ENCODE results near the gene ERGIC1.

The ERGIC1 gene

DNA sequence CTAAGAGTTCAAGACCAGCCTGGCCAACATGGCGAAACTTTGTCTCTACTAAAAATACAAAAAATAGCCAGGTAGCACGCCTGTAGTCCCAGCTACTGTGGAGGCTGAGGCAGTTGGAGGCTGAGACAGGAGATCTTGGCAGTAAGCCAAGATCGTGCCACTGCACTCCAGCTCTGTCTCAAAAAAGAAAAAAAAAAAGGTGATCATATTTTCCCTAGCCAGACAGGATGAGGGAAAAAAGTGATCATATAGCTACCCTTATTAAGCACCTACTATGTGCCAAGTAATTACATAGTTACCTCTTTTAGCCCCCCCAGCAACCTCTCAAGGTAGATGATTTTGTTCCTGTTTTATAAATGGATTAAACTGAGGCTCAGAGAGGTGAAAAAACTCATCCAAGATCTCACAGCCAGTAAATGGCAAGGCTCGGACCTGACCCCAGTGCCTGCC is 107.0 kb downstream of the ERGIC1 start:
- no peak for DNase-seq
- Histone ChIP-seq H3K36me3 (replicated peaks; ENCODE audit: insufficient read depth, low read length) (peaks cover 9% of the 10 kb centered on the region; the same call in 1 of the 2 replicates), H3K27ac (ENCODE audit: low read length) (no peak overlapping the region)

GRCh38 chr5:172942556-172942955 is 108.5 kb downstream of the ERGIC1 start:
- H3K36me3 ChIP-seq (replicated peaks; ENCODE audit: insufficient read depth, low read length), result 0 out of 2 replicates have a peak, but pooled peaks cover 10% of the 10 kb centered on the region
- H3K4me2 ChIP-seq (ENCODE audit: low read depth, low read length), result no peak overlapping the region
- H3K27ac ChIP-seq (ENCODE audit: low read length), result no peak overlapping the region
- H3K9ac ChIP-seq (ENCODE audit: low read length), result no peak overlapping the region
- H4K20me1 ChIP-seq (ENCODE audit: insufficient read depth, low read length), result no peaks in the 10 kb centered on the region
- H3K79me2 ChIP-seq (ENCODE audit: low read length), result no peaks in the 10 kb centered on the region
- TF ChIP-seq EZH2 (optimal IDR thresholded peaks at IDR 0.05; ENCODE audit: low read depth, low read length) (no peak), EZH2phosphoT487 (IDR thresholded peaks at IDR 0.05; ENCODE audit: low read length) (no peak)
- TF ChIP-seq, protein P1, sequence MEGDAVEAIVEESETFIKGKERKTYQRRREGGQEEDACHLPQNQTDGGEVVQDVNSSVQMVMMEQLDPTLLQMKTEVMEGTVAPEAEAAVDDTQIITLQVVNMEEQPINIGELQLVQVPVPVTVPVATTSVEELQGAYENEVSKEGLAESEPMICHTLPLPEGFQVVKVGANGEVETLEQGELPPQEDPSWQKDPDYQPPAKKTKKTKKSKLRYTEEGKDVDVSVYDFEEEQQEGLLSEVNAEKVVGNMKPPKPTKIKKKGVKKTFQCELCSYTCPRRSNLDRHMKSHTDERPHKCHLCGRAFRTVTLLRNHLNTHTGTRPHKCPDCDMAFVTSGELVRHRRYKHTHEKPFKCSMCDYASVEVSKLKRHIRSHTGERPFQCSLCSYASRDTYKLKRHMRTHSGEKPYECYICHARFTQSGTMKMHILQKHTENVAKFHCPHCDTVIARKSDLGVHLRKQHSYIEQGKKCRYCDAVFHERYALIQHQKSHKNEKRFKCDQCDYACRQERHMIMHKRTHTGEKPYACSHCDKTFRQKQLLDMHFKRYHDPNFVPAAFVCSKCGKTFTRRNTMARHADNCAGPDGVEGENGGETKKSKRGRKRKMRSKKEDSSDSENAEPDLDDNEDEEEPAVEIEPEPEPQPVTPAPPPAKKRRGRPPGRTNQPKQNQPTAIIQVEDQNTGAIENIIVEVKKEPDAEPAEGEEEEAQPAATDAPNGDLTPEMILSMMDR (IDR thresholded peaks at IDR 0.05; ENCODE audit: low read length), result no peak
- no peaks in the 10 kb centered on the region for H3F3A ChIP-seq (ENCODE audit: insufficient read depth, low read length)
- no peaks in the 10 kb centered on the region for H3K27me3 ChIP-seq (replicated peaks; ENCODE audit: insufficient read depth, low read length)
- no peak overlapping the region for H3K4me3 ChIP-seq (ENCODE audit: low read length)
- H2AFZ ChIP-seq (ENCODE audit: low read length), result no peak overlapping the region
- no peaks in the 10 kb centered on the region for H3K9me2 ChIP-seq (replicated peaks; ENCODE audit: insufficient read depth, low read length)
- DNase-seq, result no peak
- H3K9me3 ChIP-seq (replicated peaks; ENCODE audit: insufficient read depth, low read length), result no peaks in the 10 kb centered on the region
- no peaks in the 10 kb centered on the region for H3K4me1 ChIP-seq (ENCODE audit: low read length)

More for the DNA sequence above, 107.0 kb downstream of the ERGIC1 start:
- no peak overlapping the region for H2AFZ ChIP-seq (ENCODE audit: low read length)
- H3F3A ChIP-seq (ENCODE audit: insufficient read depth, low read length), result no peaks in the 10 kb centered on the region
- H3K4me3 ChIP-seq (ENCODE audit: low read length), result no peak overlapping the region
- H3K4me1 ChIP-seq (ENCODE audit: low read length), result no peaks in the 10 kb centered on the region
- no peaks in the 10 kb centered on the region for H4K20me1 ChIP-seq (ENCODE audit: insufficient read depth, low read length)
- no peaks in the 10 kb centered on the region for H3K9me3 ChIP-seq (replicated peaks; ENCODE audit: insufficient read depth, low read length)
- H3K27me3 ChIP-seq (replicated peaks; ENCODE audit: insufficient read depth, low read length), result no peaks in the 10 kb centered on the region
- no peak overlapping the region for H3K4me2 ChIP-seq (ENCODE audit: low read depth, low read length)
- H3K9ac ChIP-seq (ENCODE audit: low read length), result no peak overlapping the region
- TF ChIP-seq, protein P1 (IDR thresholded peaks at IDR 0.05; ENCODE audit: low read length), result no peak
- TF ChIP-seq EZH2phosphoT487 (IDR thresholded peaks at IDR 0.05; ENCODE audit: low read length) (no peak), EZH2 (optimal IDR thresholded peaks at IDR 0.05; ENCODE audit: low read depth, low read length) (no peak)
- H3K79me2 ChIP-seq (ENCODE audit: low read length), result no peaks in the 10 kb centered on the region
- no peaks in the 10 kb centered on the region for H3K9me2 ChIP-seq (replicated peaks; ENCODE audit: insufficient read depth, low read length)

GRCh38 chr5:172943283-172943841 is 109.3 kb downstream of the ERGIC1 start:
- no peaks in the 10 kb centered on the region for H3K9me2 ChIP-seq (replicated peaks; ENCODE audit: insufficient read depth, low read length)
- H3K4me1 ChIP-seq (ENCODE audit: low read length), result no peaks in the 10 kb centered on the region
- H3K9ac ChIP-seq (ENCODE audit: low read length), result no peak overlapping the region
- TF ChIP-seq, protein P1 (IDR thresholded peaks at IDR 0.05; ENCODE audit: low read length), result no peak
- TF ChIP-seq EZH2phosphoT487 (IDR thresholded peaks at IDR 0.05; ENCODE audit: low read length) (no peak), EZH2 (optimal IDR thresholded peaks at IDR 0.05; ENCODE audit: low read depth, low read length) (no peak)
- H2AFZ ChIP-seq (ENCODE audit: low read length), result no peak overlapping the region
- no peaks in the 10 kb centered on the region for H3F3A ChIP-seq (ENCODE audit: insufficient read depth, low read length)
- H3K27me3 ChIP-seq (replicated peaks; ENCODE audit: insufficient read depth, low read length), result no peaks in the 10 kb centered on the region
- H3K27ac ChIP-seq (ENCODE audit: low read length), result no peak overlapping the region
- no peak for DNase-seq
- H3K4me2 ChIP-seq (ENCODE audit: low read depth, low read length), result no peak overlapping the region
- no peaks in the 10 kb centered on the region for H3K9me3 ChIP-seq (replicated peaks; ENCODE audit: insufficient read depth, low read length)
- H3K4me3 ChIP-seq (ENCODE audit: low read length), result no peak overlapping the region
- H4K20me1 ChIP-seq (ENCODE audit: insufficient read depth, low read length), result no peaks in the 10 kb centered on the region
- H3K36me3 ChIP-seq (replicated peaks; ENCODE audit: insufficient read depth, low read length), result 0 out of 2 replicates have a peak, but pooled peaks cover 10% of the 10 kb centered on the region
- no peaks in the 10 kb centered on the region for H3K79me2 ChIP-seq (ENCODE audit: low read length)
